GM23338 (cell line): ENCODE results near the gene JARID2.

Experiments
- EZH2 ChIP-seq: fragments of 200-600 bp; sonication (generic); IDR thresholded peaks from one replicate; pipeline ENCODE4 v1.8.0; 2017; ENCODE audit warnings: antibody characterized with exemption, mild to moderate bottlenecking, low read depth; ENCODE audit not compliant: unreplicated experiment
- EZH2phosphoT487 ChIP-seq: fragments of 200-600 bp; sonication (generic); IDR thresholded peaks from one replicate; pipeline ENCODE4 v1.8.1; 2018; ENCODE audit warnings: antibody characterized with exemption; ENCODE audit not compliant: unreplicated experiment
- JUNB ChIP-seq: IDR thresholded peaks from one replicate; pipeline ENCODE4 v1.6.1; 2016; ENCODE audit warnings: antibody characterized with exemption; ENCODE audit not compliant: unreplicated experiment
- NANOG ChIP-seq: IDR thresholded peaks from 2 replicates; pipeline ENCODE4 v1.6.1; 2016; ENCODE audit warnings: antibody characterized with exemption, borderline replicate concordance
- POLR2AphosphoS5 ChIP-seq: IDR thresholded peaks from 2 replicates; pipeline ENCODE4 v1.6.1; 2016; ENCODE audit warnings: antibody characterized with exemption, low read depth
- STAT1 ChIP-seq: IDR thresholded peaks from one replicate; pipeline ENCODE4 v1.6.1; 2016; ENCODE audit warnings: antibody characterized with exemption; ENCODE audit not compliant: unreplicated experiment
- ZNF114 ChIP-seq: fragments of 250-450 bp; sonication (Bioruptor Pico); IDR thresholded peaks from 2 replicates; pipeline ENCODE4 v1.5.0; 2020; ENCODE audit warnings: mild to moderate bottlenecking, moderate library complexity
- ZNF331 ChIP-seq: fragments of 250-450 bp; sonication (Bioruptor Pico); IDR thresholded peaks from 2 replicates; pipeline ENCODE4 v1.5.0; 2020; ENCODE audit warnings: low read depth, mild to moderate bottlenecking, moderate library complexity
- TF ChIP-seq, protein P1 (sequence below), 2 experiments: fragments of 200-600 bp in 1 of 2; sonication (generic) in 1 of 2; conservative IDR thresholded peaks; 2 replicates each; pipeline versions ENCODE4 v1.5.1 to v1.6.1; 2016 to 2017; ENCODE audit warnings: antibody characterized with exemption in 2 of 2, low read depth in 2 of 2, mild to moderate bottlenecking in 2 of 2, moderate library complexity in 1 of 2
- TF ChIP-seq, protein P2 (sequence below): IDR thresholded peaks from one replicate; pipeline ENCODE4 v1.6.1; 2018; ENCODE audit warnings: antibody characterized with exemption; ENCODE audit not compliant: unreplicated experiment
- TF ChIP-seq, protein P3 (sequence below): IDR thresholded peaks from 2 replicates; pipeline ENCODE4 v1.6.1; 2016; ENCODE audit warnings: antibody characterized with exemption
- TF ChIP-seq, protein P4 (sequence below): fragments of 250-450 bp; sonication (Bioruptor Pico); IDR thresholded peaks from 2 replicates; pipeline ENCODE4 v1.5.0; 2020; ENCODE audit warnings: mild to moderate bottlenecking, moderate library complexity

DNA sequence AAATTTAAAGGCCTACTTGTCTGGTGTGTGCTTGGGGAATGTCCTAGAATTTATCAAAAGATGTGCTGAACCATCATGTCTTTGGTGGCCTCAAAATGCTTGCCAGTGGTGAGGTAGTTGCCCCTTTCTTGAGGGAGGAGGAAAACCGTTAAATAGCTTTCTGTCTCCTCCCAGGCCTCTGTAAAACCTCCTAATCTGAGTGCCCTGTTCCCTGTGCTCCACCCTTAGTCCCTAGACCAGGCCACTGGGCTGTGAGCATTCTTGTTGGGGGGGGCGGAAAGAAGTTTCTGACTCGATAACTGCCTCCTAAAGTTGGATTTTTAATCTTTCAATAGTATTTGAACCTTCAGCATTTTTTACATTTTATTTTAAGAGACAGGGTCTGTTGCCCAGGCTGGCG is 23.1 kb downstream of the JARID2 start:
- TF ChIP-seq EZH2 = no peak
- TF ChIP-seq, protein P1, sequence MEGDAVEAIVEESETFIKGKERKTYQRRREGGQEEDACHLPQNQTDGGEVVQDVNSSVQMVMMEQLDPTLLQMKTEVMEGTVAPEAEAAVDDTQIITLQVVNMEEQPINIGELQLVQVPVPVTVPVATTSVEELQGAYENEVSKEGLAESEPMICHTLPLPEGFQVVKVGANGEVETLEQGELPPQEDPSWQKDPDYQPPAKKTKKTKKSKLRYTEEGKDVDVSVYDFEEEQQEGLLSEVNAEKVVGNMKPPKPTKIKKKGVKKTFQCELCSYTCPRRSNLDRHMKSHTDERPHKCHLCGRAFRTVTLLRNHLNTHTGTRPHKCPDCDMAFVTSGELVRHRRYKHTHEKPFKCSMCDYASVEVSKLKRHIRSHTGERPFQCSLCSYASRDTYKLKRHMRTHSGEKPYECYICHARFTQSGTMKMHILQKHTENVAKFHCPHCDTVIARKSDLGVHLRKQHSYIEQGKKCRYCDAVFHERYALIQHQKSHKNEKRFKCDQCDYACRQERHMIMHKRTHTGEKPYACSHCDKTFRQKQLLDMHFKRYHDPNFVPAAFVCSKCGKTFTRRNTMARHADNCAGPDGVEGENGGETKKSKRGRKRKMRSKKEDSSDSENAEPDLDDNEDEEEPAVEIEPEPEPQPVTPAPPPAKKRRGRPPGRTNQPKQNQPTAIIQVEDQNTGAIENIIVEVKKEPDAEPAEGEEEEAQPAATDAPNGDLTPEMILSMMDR (conservative IDR thresholded peaks at IDR 0.05; ENCODE audit: low read depth in 2 of 2) = no peak
- TF ChIP-seq POLR2AphosphoS5 = no peak
- no peak for TF ChIP-seq ZNF331 (CRISPR knock-in tag)
- TF ChIP-seq, protein P2, sequence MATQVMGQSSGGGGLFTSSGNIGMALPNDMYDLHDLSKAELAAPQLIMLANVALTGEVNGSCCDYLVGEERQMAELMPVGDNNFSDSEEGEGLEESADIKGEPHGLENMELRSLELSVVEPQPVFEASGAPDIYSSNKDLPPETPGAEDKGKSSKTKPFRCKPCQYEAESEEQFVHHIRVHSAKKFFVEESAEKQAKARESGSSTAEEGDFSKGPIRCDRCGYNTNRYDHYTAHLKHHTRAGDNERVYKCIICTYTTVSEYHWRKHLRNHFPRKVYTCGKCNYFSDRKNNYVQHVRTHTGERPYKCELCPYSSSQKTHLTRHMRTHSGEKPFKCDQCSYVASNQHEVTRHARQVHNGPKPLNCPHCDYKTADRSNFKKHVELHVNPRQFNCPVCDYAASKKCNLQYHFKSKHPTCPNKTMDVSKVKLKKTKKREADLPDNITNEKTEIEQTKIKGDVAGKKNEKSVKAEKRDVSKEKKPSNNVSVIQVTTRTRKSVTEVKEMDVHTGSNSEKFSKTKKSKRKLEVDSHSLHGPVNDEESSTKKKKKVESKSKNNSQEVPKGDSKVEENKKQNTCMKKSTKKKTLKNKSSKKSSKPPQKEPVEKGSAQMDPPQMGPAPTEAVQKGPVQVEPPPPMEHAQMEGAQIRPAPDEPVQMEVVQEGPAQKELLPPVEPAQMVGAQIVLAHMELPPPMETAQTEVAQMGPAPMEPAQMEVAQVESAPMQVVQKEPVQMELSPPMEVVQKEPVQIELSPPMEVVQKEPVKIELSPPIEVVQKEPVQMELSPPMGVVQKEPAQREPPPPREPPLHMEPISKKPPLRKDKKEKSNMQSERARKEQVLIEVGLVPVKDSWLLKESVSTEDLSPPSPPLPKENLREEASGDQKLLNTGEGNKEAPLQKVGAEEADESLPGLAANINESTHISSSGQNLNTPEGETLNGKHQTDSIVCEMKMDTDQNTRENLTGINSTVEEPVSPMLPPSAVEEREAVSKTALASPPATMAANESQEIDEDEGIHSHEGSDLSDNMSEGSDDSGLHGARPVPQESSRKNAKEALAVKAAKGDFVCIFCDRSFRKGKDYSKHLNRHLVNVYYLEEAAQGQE = no peak
- no peak for TF ChIP-seq EZH2phosphoT487
- TF ChIP-seq STAT1 = no peak
- TF ChIP-seq, protein P3, sequence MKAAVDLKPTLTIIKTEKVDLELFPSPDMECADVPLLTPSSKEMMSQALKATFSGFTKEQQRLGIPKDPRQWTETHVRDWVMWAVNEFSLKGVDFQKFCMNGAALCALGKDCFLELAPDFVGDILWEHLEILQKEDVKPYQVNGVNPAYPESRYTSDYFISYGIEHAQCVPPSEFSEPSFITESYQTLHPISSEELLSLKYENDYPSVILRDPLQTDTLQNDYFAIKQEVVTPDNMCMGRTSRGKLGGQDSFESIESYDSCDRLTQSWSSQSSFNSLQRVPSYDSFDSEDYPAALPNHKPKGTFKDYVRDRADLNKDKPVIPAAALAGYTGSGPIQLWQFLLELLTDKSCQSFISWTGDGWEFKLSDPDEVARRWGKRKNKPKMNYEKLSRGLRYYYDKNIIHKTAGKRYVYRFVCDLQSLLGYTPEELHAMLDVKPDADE = no peak
- no peak for TF ChIP-seq JUNB
- TF ChIP-seq ZNF114 (CRISPR knock-in tag) = no peak
- TF ChIP-seq, protein P4, sequence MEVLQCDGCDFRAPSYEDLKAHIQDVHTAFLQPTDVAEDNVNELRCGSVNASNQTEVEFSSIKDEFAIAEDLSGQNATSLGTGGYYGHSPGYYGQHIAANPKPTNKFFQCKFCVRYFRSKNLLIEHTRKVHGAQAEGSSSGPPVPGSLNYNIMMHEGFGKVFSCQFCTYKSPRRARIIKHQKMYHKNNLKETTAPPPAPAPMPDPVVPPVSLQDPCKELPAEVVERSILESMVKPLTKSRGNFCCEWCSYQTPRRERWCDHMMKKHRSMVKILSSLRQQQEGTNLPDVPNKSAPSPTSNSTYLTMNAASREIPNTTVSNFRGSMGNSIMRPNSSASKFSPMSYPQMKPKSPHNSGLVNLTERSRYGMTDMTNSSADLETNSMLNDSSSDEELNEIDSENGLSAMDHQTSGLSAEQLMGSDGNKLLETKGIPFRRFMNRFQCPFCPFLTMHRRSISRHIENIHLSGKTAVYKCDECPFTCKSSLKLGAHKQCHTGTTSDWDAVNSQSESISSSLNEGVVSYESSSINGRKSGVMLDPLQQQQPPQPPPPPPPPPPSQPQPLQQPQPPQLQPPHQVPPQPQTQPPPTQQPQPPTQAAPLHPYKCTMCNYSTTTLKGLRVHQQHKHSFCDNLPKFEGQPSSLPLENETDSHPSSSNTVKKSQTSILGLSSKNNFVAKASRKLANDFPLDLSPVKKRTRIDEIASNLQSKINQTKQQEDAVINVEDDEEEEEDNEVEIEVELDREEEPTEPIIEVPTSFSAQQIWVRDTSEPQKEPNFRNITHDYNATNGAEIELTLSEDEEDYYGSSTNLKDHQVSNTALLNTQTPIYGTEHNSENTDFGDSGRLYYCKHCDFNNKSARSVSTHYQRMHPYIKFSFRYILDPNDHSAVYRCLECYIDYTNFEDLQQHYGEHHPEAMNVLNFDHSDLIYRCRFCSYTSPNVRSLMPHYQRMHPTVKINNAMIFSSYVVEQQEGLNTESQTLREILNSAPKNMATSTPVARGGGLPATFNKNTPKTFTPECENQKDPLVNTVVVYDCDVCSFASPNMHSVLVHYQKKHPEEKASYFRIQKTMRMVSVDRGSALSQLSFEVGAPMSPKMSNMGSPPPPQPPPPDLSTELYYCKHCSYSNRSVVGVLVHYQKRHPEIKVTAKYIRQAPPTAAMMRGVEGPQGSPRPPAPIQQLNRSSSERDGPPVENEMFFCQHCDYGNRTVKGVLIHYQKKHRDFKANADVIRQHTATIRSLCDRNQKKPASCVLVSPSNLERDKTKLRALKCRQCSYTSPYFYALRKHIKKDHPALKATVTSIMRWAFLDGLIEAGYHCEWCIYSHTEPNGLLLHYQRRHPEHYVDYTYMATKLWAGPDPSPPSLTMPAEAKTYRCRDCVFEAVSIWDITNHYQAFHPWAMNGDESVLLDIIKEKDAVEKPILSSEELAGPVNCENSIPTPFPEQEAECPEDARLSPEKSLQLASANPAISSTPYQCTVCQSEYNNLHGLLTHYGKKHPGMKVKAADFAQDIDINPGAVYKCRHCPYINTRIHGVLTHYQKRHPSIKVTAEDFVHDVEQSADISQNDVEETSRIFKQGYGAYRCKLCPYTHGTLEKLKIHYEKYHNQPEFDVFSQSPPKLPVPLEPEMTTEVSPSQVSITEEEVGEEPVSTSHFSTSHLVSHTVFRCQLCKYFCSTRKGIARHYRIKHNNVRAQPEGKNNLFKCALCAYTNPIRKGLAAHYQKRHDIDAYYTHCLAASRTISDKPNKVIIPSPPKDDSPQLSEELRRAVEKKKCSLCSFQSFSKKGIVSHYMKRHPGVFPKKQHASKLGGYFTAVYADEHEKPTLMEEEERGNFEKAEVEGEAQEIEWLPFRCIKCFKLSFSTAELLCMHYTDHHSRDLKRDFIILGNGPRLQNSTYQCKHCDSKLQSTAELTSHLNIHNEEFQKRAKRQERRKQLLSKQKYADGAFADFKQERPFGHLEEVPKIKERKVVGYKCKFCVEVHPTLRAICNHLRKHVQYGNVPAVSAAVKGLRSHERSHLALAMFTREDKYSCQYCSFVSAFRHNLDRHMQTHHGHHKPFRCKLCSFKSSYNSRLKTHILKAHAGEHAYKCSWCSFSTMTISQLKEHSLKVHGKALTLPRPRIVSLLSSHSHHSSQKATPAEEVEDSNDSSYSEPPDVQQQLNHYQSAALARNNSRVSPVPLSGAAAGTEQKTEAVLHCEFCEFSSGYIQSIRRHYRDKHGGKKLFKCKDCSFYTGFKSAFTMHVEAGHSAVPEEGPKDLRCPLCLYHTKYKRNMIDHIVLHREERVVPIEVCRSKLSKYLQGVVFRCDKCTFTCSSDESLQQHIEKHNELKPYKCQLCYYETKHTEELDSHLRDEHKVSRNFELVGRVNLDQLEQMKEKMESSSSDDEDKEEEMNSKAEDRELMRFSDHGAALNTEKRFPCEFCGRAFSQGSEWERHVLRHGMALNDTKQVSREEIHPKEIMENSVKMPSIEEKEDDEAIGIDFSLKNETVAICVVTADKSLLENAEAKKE (CRISPR knock-in tag) = no peak
- TF ChIP-seq NANOG = no peak
